K562 (cell line): ENCODE data around the gene RNF175. TPM values are rescaled to one million over a fixed set of nuclear protein-coding genes. Genes with fewer than 3 reads are reported as not detected.

Source experiments
- HNRNPL ChIP-seq: fragments of 200-400 bp; formaldehyde crosslinking; IDR thresholded peaks from 2 replicates; pipeline ENCODE4 v1.6.1; 2017; ENCODE audit warnings: low read depth, mild to moderate bottlenecking, low read length
- RAD21 ChIP-seq, 2 experiments: fragments of 250-450 bp in 1 of 2; fragments of 450-650 bp in 1 of 2; sonication (Bioruptor Pico) in 1 of 2; formaldehyde crosslinking in 1 of 2; IDR thresholded peaks in 1 of 2; conservative IDR thresholded peaks in 1 of 2; 2 replicates each; pipeline versions ENCODE4 v1.4.0 to v1.8.0; 2020 to 2022; ENCODE audit warnings: mild to moderate bottlenecking in 2 of 2, moderate library complexity in 1 of 2
- polyA plus RNA-seq, 8 experiments: library from polyadenylated mRNA; depleted of rRNA in 4 of 8; stranded (reverse) in 5 of 8; unstranded in 3 of 8; fragments of >200 nt; fragmentation: Nextera tagmentation in 2 of 8; fragmentation: Illumina TruSeq in 1 of 8; extraction: Ambion mirVana in 2 of 8; extraction: Trizol in 1 of 8; gene quantifications; 2 replicates each; pipeline versions ENCODE4 v1.2.1 to v1.2.3, GENCODE V29; 2011 to 2014; ENCODE audit warnings: inconsistent platforms in 1 of 8, missing spikeins in 1 of 8
- total RNA-seq, 7 experiments: library from RNA; depleted of rRNA in 6 of 7; stranded (reverse); fragments of >200 nt in 6 of 7; fragmentation: Illumina TruSeq in 2 of 7; extraction: Trizol in 2 of 7; gene quantifications; 2 replicates each; pipeline versions ENCODE4 v1.2.1 to v1.2.3, GENCODE V29; 2011 to 2021; ENCODE audit warnings: low replicate concordance in 1 of 7
- TF ChIP-seq, protein P1 (sequence below): sonication (generic); formaldehyde crosslinking; IDR thresholded peaks from 2 replicates; pipeline ENCODE4 v1.8.0; 2022; ENCODE audit warnings: mild to moderate bottlenecking, missing genetic modification reagents, borderline replicate concordance
- TF ChIP-seq, protein P2 (sequence below): fragments of 450-650 bp; formaldehyde crosslinking; IDR thresholded peaks from 2 replicates; pipeline ENCODE4 v1.4.0; 2020; ENCODE audit warnings: mild to moderate bottlenecking, moderate library complexity
- TF ChIP-seq, protein P3 (sequence below), 2 experiments: fragments of 450-650 bp; formaldehyde crosslinking in 1 of 2; IDR thresholded peaks; 2 replicates each; pipeline versions ENCODE4 v1.4.0 to v1.6.1; 2014 to 2020; ENCODE audit warnings: mild to moderate bottlenecking in 2 of 2, borderline replicate concordance in 1 of 2, low read depth in 1 of 2

The RNF175 gene
- total and polyA plus RNA-seq, 9 of the 15 experiments (the other 6 are each of a cell fraction or from before 2014, with no cell fraction given): not detected

DNA sequence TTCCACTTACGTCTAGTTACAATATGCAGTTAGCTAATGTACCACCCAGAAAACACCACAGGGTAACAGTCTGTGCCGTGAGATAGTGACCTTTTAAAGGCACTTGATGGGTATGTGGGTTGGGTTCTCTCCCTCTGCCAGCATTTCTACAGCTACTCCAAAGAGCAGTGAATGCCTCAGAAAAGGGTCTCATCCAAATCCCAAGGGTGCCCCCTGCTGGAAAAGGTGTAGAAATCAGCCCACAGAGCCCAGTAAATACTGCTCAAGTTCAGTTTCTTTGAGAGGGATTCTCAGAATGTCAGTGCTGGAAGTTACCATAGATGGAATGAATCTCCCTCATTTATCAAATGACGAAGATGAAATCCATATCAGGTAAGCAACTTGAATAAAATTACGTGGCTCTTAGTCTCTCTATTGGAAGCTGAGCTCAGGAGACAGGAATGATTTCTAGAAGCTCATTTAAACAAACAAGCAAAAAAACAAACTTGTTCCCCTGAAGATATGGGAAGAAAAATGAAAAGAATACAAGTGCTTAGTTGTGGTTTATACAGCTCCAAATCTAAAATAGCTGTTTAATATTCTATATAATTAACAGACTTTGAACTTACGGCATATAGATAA lies 9.5 kb downstream of the RNF175 start (continued):
- TF ChIP-seq, protein P1, sequence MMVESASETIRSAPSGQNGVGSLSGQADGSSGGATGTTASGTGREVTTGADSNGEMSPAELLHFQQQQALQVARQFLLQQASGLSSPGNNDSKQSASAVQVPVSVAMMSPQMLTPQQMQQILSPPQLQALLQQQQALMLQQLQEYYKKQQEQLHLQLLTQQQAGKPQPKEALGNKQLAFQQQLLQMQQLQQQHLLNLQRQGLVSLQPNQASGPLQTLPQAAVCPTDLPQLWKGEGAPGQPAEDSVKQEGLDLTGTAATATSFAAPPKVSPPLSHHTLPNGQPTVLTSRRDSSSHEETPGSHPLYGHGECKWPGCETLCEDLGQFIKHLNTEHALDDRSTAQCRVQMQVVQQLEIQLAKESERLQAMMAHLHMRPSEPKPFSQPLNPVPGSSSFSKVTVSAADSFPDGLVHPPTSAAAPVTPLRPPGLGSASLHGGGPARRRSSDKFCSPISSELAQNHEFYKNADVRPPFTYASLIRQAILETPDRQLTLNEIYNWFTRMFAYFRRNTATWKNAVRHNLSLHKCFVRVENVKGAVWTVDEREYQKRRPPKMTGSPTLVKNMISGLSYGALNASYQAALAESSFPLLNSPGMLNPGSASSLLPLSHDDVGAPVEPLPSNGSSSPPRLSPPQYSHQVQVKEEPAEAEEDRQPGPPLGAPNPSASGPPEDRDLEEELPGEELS: no peak
- TF ChIP-seq, protein P2, sequence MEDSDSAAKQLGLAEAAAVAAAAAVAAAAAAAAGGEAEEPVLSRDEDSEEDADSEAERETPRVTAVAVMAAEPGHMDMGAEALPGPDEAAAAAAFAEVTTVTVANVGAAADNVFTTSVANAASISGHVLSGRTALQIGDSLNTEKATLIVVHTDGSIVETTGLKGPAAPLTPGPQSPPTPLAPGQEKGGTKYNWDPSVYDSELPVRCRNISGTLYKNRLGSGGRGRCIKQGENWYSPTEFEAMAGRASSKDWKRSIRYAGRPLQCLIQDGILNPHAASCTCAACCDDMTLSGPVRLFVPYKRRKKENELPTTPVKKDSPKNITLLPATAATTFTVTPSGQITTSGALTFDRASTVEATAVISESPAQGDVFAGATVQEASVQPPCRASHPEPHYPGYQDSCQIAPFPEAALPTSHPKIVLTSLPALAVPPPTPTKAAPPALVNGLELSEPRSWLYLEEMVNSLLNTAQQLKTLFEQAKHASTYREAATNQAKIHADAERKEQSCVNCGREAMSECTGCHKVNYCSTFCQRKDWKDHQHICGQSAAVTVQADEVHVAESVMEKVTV (CRISPR knock-in tag): peak; percentile 23; the same call in 1 of the 2 replicates
- TF ChIP-seq, protein P3, sequence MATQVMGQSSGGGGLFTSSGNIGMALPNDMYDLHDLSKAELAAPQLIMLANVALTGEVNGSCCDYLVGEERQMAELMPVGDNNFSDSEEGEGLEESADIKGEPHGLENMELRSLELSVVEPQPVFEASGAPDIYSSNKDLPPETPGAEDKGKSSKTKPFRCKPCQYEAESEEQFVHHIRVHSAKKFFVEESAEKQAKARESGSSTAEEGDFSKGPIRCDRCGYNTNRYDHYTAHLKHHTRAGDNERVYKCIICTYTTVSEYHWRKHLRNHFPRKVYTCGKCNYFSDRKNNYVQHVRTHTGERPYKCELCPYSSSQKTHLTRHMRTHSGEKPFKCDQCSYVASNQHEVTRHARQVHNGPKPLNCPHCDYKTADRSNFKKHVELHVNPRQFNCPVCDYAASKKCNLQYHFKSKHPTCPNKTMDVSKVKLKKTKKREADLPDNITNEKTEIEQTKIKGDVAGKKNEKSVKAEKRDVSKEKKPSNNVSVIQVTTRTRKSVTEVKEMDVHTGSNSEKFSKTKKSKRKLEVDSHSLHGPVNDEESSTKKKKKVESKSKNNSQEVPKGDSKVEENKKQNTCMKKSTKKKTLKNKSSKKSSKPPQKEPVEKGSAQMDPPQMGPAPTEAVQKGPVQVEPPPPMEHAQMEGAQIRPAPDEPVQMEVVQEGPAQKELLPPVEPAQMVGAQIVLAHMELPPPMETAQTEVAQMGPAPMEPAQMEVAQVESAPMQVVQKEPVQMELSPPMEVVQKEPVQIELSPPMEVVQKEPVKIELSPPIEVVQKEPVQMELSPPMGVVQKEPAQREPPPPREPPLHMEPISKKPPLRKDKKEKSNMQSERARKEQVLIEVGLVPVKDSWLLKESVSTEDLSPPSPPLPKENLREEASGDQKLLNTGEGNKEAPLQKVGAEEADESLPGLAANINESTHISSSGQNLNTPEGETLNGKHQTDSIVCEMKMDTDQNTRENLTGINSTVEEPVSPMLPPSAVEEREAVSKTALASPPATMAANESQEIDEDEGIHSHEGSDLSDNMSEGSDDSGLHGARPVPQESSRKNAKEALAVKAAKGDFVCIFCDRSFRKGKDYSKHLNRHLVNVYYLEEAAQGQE (IDR thresholded peaks at IDR 0.05; ENCODE audit: borderline replicate concordance): peak; percentile 52; the same call in 1 of the 2 replicates
- TF ChIP-seq, protein P3 (CRISPR knock-in tag; IDR thresholded peaks at IDR 0.05; ENCODE audit: low read depth): no peak
- TF ChIP-seq HNRNPL: no peak
- peak; percentile 46 to 77 for TF ChIP-seq RAD21 (CRISPR knock-in tag; conservative IDR thresholded peaks at IDR 0.05 in 1 of 2, IDR thresholded peaks at IDR 0.05 in 1 of 2)
